Mesothelial cell of epicardium (in vitro differentiated cells): ENCODE results near the gene TMEM108. TPM values are rescaled to one million over a fixed set of nuclear protein-coding genes. Genes with fewer than 3 reads are reported as not detected.

Experiments used
- DNase-seq, 2 experiments: peaks; one replicate each; pipeline ENCODE4 v3.0.0; 2021; ENCODE audit warnings: low spot score in 2 of 2; ENCODE audit not compliant: unreplicated experiment in 2 of 2
- H3K27ac Mint-ChIP-seq: 2 replicates; pipeline ENCODE4 v1.8.0; 2021; ENCODE audit warnings: mixed read lengths
- H3K27me3 Mint-ChIP-seq: 2 replicates; pipeline ENCODE4 v1.8.0; 2021; ENCODE audit warnings: low read depth, mixed read lengths
- H3K36me3 Mint-ChIP-seq: 2 replicates; pipeline ENCODE4 v1.8.0; 2021; ENCODE audit warnings: mixed read lengths
- H3K4me1 Mint-ChIP-seq: 2 replicates; pipeline ENCODE4 v1.8.0; 2021; ENCODE audit warnings: mixed read lengths
- H3K4me3 Mint-ChIP-seq: 2 replicates; pipeline ENCODE4 v1.8.0; 2021; ENCODE audit warnings: mild to moderate bottlenecking, moderate library complexity, mixed read lengths
- H3K9me3 Mint-ChIP-seq: 2 replicates; pipeline ENCODE4 v1.8.0; 2021; ENCODE audit warnings: mixed read lengths
- total RNA-seq: library from RNA; stranded (reverse); gene quantifications from 3 replicates; pipeline ENCODE4 v1.2.1, GENCODE V29; 2021
- TF ChIP-seq, protein P1 (sequence below): fragments of 200-600 bp; sonication (generic); IDR thresholded peaks from one replicate; pipeline ENCODE4 v1.5.0; 2021; ENCODE audit warnings: antibody characterized with exemption; ENCODE audit not compliant: unreplicated experiment

Gene TMEM108
- total RNA-seq, 1 donor from 2014 or later: 17.3 TPM

- Mint-ChIP-seq H3K4me3 (no peak overlapping the region), H3K27ac (no peak overlapping the region), H3K9me3 (no peaks in the 10 kb centered on the region), H3K36me3 (no peaks in the 10 kb centered on the region), H3K4me1 (no peaks in the 10 kb centered on the region), H3K27me3 (peaks cover 1% of the 10 kb centered on the region)
- DNase-seq: no peak
- TF ChIP-seq, protein P1, sequence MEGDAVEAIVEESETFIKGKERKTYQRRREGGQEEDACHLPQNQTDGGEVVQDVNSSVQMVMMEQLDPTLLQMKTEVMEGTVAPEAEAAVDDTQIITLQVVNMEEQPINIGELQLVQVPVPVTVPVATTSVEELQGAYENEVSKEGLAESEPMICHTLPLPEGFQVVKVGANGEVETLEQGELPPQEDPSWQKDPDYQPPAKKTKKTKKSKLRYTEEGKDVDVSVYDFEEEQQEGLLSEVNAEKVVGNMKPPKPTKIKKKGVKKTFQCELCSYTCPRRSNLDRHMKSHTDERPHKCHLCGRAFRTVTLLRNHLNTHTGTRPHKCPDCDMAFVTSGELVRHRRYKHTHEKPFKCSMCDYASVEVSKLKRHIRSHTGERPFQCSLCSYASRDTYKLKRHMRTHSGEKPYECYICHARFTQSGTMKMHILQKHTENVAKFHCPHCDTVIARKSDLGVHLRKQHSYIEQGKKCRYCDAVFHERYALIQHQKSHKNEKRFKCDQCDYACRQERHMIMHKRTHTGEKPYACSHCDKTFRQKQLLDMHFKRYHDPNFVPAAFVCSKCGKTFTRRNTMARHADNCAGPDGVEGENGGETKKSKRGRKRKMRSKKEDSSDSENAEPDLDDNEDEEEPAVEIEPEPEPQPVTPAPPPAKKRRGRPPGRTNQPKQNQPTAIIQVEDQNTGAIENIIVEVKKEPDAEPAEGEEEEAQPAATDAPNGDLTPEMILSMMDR: no peak
Measured at GRCh38 chr3:133278260-133279043, 240.3 kb downstream of the TMEM108 start.

DNA sequence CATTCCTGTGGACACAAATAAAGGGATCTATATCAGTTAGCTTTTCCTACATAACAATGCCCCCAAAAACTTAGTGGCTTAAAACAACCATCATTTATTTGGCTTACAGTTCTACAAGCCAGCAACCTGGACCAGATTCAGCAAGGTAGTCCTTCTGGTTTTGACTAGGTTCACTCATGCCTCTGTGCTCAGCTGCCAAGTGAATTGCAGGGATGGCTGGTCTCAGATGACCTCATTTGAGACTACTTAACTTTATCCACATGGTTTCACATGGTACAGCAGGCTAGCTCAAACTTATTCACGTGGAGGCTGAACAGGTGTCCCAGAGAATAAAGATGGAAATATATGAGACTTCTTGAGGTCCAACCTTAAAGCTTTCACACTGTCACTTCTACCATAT is 242.4 kb downstream of the TMEM108 start:
- Mint-ChIP-seq H3K4me3 (no peak overlapping the region), H3K36me3 (no peaks in the 10 kb centered on the region), H3K27ac (no peak overlapping the region), H3K4me1 (no peaks in the 10 kb centered on the region), H3K27me3 (no peaks in the 10 kb centered on the region), H3K9me3 (no peaks in the 10 kb centered on the region)
- TF ChIP-seq, protein P1: no peak
- no peak for DNase-seq

GRCh38 chr3:133282236-133282635 is 244.0 kb downstream of the TMEM108 start:
- no peak overlapping the region for H3K27ac Mint-ChIP-seq
- no peaks in the 10 kb centered on the region for H3K9me3 Mint-ChIP-seq
- H3K4me1 Mint-ChIP-seq: no peaks in the 10 kb centered on the region
- H3K27me3 Mint-ChIP-seq: no peaks in the 10 kb centered on the region
- TF ChIP-seq, protein P1: no peak
- no peak overlapping the region for H3K4me3 Mint-ChIP-seq
- no peaks in the 10 kb centered on the region for H3K36me3 Mint-ChIP-seq
- no peak for DNase-seq

DNA sequence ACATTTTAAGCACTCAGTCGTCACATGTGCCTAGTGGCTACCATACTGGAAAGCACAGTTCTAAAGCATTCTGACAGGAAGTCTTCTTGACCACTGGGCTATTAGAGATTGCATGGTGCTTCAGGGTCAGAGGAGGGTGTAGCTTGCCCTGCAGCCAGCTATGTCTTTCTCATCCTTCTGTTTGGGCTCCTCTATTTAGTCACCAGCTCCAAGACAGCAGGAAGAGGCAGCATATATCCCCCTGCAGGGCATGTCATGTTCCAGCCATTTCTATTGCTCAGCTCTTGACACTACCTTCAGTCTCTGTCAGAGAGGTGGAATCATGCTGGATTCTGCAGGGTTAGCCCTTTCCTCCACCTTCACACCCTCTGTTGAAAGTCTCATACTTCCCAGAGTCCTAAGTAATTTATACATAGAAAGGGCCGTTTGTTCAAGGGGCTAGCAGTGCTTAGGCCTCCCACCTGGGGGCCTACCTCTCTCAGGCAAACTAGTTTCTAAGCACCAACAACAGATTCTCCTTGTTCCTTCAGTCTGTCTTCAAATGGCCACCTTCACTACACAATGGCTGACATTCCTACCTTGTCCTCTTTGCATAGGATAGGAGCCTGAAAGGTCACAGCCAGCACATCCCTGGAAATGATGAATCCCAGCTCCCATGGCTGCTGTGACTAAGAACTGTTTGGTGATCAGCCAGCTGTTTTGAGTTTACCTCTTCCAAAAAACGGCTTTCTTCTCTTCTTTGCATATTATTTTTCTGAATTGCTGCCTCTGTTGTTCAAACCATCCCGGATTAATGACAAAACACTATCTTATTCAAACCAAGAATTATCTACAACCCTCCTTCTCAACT is 246.0 kb downstream of the TMEM108 start:
- H3K4me3 Mint-ChIP-seq: no peak overlapping the region
- no peak for DNase-seq
- no peak overlapping the region for H3K27ac Mint-ChIP-seq
- no peaks in the 10 kb centered on the region for H3K9me3 Mint-ChIP-seq
- no peaks in the 10 kb centered on the region for H3K27me3 Mint-ChIP-seq
- no peaks in the 10 kb centered on the region for H3K4me1 Mint-ChIP-seq
- TF ChIP-seq, protein P1: no peak
- no peaks in the 10 kb centered on the region for H3K36me3 Mint-ChIP-seq

DNA sequence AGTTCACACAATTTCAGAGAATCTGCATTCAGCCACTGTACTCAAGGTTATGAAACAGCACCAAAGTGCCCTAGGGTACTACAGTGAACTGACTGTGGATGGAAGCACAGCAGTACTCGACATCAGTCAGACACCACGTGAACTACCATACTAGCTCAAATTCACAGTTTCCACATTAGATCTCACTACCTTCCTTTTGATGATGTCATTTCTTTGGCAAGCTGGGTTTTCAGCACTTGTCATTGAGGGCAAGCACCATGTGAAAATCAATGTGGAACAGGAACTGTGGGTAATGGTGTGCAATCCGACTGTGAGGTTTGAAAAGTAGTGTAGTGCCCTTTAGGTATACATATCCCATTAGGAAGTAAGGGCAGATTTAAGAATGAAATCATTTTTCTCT is 251.1 kb downstream of the TMEM108 start:
- Mint-ChIP-seq H3K4me3 (no peak overlapping the region), H3K9me3 (no peaks in the 10 kb centered on the region), H3K4me1 (no peaks in the 10 kb centered on the region), H3K27me3 (no peaks in the 10 kb centered on the region), H3K27ac (no peak overlapping the region), H3K36me3 (no peaks in the 10 kb centered on the region)
- TF ChIP-seq, protein P1: no peak
- no peak for DNase-seq
